T-cell (primary cell): ENCODE results near the gene METTL16. TPM values are rescaled to one million over a fixed set of nuclear protein-coding genes. Genes with fewer than 3 reads are reported as not detected.
"Not testable (repeated sequence)": the region's sequence is repeated elsewhere in the genome, so short reads cannot be mapped to it uniquely, and the experiment has no call there.

Experiments
- ATAC-seq, 4 experiments: fragments of 200-7000 bp in 3 of 4; fragments of 150-1000 bp in 1 of 4; cut with Tn5 transposase; replicated peaks in 1 of 4; 1 replicate in 3 of 4; 2 replicates in 1 of 4; pipeline ENCODE4 v1.10.0; 2021; ENCODE audit warnings: moderate library complexity in 3 of 4, mild to moderate bottlenecking in 2 of 4, moderate number of reproducible peaks in 1 of 4
- CTCF ChIA-PET, 2 donors: fragments of 300-600 bp; sonication (Branson Sonifier 250); formaldehyde crosslinking; loops; one replicate each; lab custom pipeline; 2022; ENCODE audit warnings: antibody characterized with exemption in 2 of 2; lab: Charles Lee
- POLR2A ChIA-PET, 2 donors: fragments of 300-600 bp; sonication (Branson Sonifier 250); formaldehyde crosslinking; loops; one replicate each; lab custom pipeline; 2022; ENCODE audit warnings: antibody characterized with exemption in 2 of 2; lab: Charles Lee
- DNase-seq, 35 experiments: peaks; one replicate each; pipeline versions ENCODE4 v3.0.0 to v3.0.0-alpha.2; 2013 to 2023
- H3K27ac ChIP-seq: one replicate; pipeline ENCODE4 v1.5.1; 2013; ENCODE audit warnings: low read length
- H3K27me3 ChIP-seq, 2 experiments: replicated peaks in 1 of 2; 1 replicate in 1 of 2; 2 replicates in 1 of 2; pipeline versions ENCODE4 v1.6.1 to v1.7.0; 2013; ENCODE audit warnings: low read length in 1 of 2, mixed read lengths in 1 of 2; ENCODE audit not compliant: control insufficient read depth in 2 of 2, insufficient read depth in 2 of 2; ENCODE audit errors: extremely low read depth in 1 of 2
- H3K36me3 ChIP-seq, 2 donors: 1 replicate in 1 of 2; 2 replicates in 1 of 2; pipeline versions ENCODE4 v1.6.1 to v1.7.0; 2013; ENCODE audit warnings: low read length in 1 of 2; ENCODE audit not compliant: control insufficient read depth in 2 of 2, insufficient read depth in 1 of 2; ENCODE audit errors: extremely low read depth in 1 of 2
- H3K4me1 ChIP-seq, 2 experiments: 1 replicate in 1 of 2; 2 replicates in 1 of 2; pipeline versions ENCODE4 v1.6.1 to v1.7.0; 2013; ENCODE audit warnings: low read length in 2 of 2, mixed read lengths in 1 of 2; ENCODE audit not compliant: insufficient read depth in 2 of 2, control insufficient read depth in 1 of 2; ENCODE audit errors: extremely low read depth in 1 of 2
- H3K4me3 ChIP-seq, 2 donors: 1 replicate in 1 of 2; 2 replicates in 1 of 2; pipeline versions ENCODE4 v1.5.1 to v1.7.0; 2013; ENCODE audit warnings: mild to moderate bottlenecking in 2 of 2, low read length in 1 of 2, moderate library complexity in 1 of 2; ENCODE audit not compliant: control insufficient read depth in 1 of 2; ENCODE audit errors: extremely low read depth in 1 of 2
- H3K9me3 ChIP-seq: 2 replicates; pipeline ENCODE4 v1.7.0; 2013
- H3K27ac Mint-ChIP-seq, 2 donors: one replicate each; pipeline ENCODE4 v1.8.0; 2020 to 2021; ENCODE audit warnings: mild to moderate bottlenecking in 2 of 2, mixed read lengths in 2 of 2
- H3K27me3 Mint-ChIP-seq, 2 donors: one replicate each; pipeline ENCODE4 v1.8.0; 2021 to 2022; ENCODE audit warnings: mixed read lengths in 2 of 2
- H3K36me3 Mint-ChIP-seq: one replicate; pipeline ENCODE4 v1.8.0; 2021; ENCODE audit warnings: mixed read lengths
- H3K4me1 Mint-ChIP-seq, 3 donors: one replicate each; pipeline ENCODE4 v1.8.0; 2020 to 2022; ENCODE audit warnings: mixed read lengths in 3 of 3, mild to moderate bottlenecking in 1 of 3
- H3K4me3 Mint-ChIP-seq, 3 donors: one replicate each; pipeline ENCODE4 v1.8.0; 2020 to 2022; ENCODE audit warnings: mild to moderate bottlenecking in 3 of 3, mixed read lengths in 3 of 3, moderate library complexity in 3 of 3
- H3K9me3 Mint-ChIP-seq, 3 donors: one replicate each; pipeline ENCODE4 v1.8.0; 2020 to 2022; ENCODE audit warnings: mixed read lengths in 3 of 3
- WGBS: methylation state at CpG from one replicate; pipeline ENCODE4 v1.1.5; 2013; ENCODE audit warnings: missing lambda C conversion rate; ENCODE audit not compliant: insufficient coverage; 5-methylcytosine and 5-hydroxymethylcytosine counted together
- total RNA-seq, 35 experiments: library from RNA in 6 of 35; stranded (reverse) in 6 of 35; fragments of 120-200 nt in 1 of 35; gene quantifications; one replicate each; pipeline versions ENCODE4 v1.2.1 to v1.2.4 and lab custom pipeline; 2013 to 2026

The METTL16 gene
- total RNA-seq, 5 donors from 2014 or later (not counting 1 experiment from before 2014, with no cell fraction given): 43.0 to 51.1 (median 43.2) TPM

DNA sequence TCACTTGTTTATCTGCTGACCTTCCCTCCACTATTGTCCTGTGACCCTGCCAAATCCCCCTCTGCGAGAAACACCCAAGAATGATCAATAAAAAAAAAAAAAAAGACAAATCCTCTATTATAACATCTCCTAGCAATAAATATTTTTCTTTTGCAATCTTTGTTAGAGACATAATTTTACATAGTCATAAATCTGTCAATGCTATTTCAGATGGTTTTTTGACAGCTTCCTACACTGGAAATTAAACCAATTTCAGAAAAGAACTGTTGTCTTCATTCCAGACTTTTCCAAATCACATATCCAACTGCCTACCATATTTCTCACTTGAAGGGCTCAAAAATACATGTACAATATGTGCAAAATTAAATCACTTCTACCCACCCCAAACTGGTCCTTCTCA lies 3.7 kb downstream of the METTL16 start:
- peaks cover 29 to 38% (median 33%) of the 10 kb centered on the region in 3 donors for H3K4me1 Mint-ChIP-seq
- WGBS: no CpG with 5 or more reads among the region's 1 CpG
- Histone ChIP-seq H3K9me3 (no peaks in the 10 kb centered on the region), H3K36me3 (no peaks in the 10 kb centered on the region), H3K4me3 (no peak overlapping the region), H3K27ac (no peak overlapping the region), H3K27me3 (no peaks in the 10 kb centered on the region), H3K4me1 (peaks cover 16 to 25% of the 10 kb centered on the region in 2 experiments)
- H3K27ac Mint-ChIP-seq: no peak overlapping the region
- no peaks in the 10 kb centered on the region for H3K27me3 Mint-ChIP-seq
- peak overlapping the region in 1 of 3 donors; percentile 1 for H3K4me3 Mint-ChIP-seq
- CTCF ChIA-PET: no interaction called here
- ATAC-seq (no peak), DNase-seq (no peak)
- POLR2A ChIA-PET: interaction anchor here in 1 of 2 donors (0.6 kb wide), 1 partner anchor 51 kb away, joined by 5 read pairs; no protein-coding TSS in a partner anchor
- peaks cover 25% of the 10 kb centered on the region for H3K36me3 Mint-ChIP-seq
- H3K9me3 Mint-ChIP-seq: no peaks in the 10 kb centered on the region

DNA sequence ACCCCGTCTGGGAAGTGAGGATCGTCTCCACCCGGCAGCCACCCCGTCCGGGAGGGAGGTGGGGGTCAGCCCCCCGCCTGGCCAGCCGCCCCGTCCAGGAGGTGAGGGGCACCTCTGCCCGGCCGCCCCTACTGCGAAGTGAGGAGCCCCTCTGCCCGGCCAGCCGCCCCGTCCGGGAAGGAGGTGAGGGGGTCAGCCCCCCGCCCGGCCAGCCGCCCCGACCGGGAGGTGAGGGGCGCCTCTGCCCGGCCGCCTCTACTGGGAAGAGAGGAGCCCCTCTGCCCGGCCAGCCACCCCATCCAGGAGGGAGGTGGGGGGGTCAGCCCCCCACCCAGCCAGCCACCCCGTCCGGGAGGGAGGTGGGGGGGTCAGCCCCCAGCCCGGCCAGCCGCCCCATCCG lies 4.7 kb downstream of the METTL16 start:
- POLR2A ChIA-PET, H3K27me3 ChIP-seq, H3K27ac Mint-ChIP-seq, H3K9me3 Mint-ChIP-seq, H3K4me3 ChIP-seq, CTCF ChIA-PET, H3K27me3 Mint-ChIP-seq, ATAC-seq, H3K4me3 Mint-ChIP-seq, DNase-seq, H3K27ac ChIP-seq, H3K36me3 ChIP-seq, H3K9me3 ChIP-seq: not testable (repeated sequence)
- 100% methylated on average over 5 of the region's 29 CpGs for WGBS
- peaks cover 29 to 43% (median 32%) of the 10 kb centered on the region in 3 donors for H3K4me1 Mint-ChIP-seq
- H3K4me1 ChIP-seq: peaks cover 14 to 23% of the 10 kb centered on the region in 2 experiments
- peaks cover 33% of the 10 kb centered on the region for H3K36me3 Mint-ChIP-seq

GRCh38 chr17:2503627-2504026 lies 8.1 kb downstream of the METTL16 start:
- DNase-seq (no peak), ATAC-seq (no peak)
- H3K36me3 ChIP-seq: peaks cover 0 to 23% of the 10 kb centered on the region in 2 donors
- Mint-ChIP-seq H3K27ac (no peak overlapping the region), H3K4me1 (peaks cover 26 to 40% (median 27%) of the 10 kb centered on the region in 3 donors), H3K27me3 (no peaks in the 10 kb centered on the region), H3K36me3 (peaks cover 43% of the 10 kb centered on the region), H3K4me3 (no peak overlapping the region), H3K9me3 (no peaks in the 10 kb centered on the region)
- WGBS: no CpG with 5 or more reads among the region's 5 CpGs
- no peak overlapping the region for H3K4me3 ChIP-seq
- no peaks in the 10 kb centered on the region for H3K27me3 ChIP-seq
- ChIA-PET POLR2A (no interaction called here), CTCF (no interaction called here)
- peaks cover 0 to 3% of the 10 kb centered on the region in 2 experiments for H3K4me1 ChIP-seq
- no peaks in the 10 kb centered on the region for H3K9me3 ChIP-seq
- no peak overlapping the region for H3K27ac ChIP-seq

- Mint-ChIP-seq H3K4me3 (no peak overlapping the region), H3K27ac (no peak overlapping the region), H3K4me1 (peaks cover 20 to 34% (median 22%) of the 10 kb centered on the region in 3 donors), H3K27me3 (no peaks in the 10 kb centered on the region), H3K9me3 (no peaks in the 10 kb centered on the region), H3K36me3 (peaks cover 37% of the 10 kb centered on the region)
- H3K27ac ChIP-seq: no peak overlapping the region
- peaks cover 0 to 3% of the 10 kb centered on the region in 2 experiments for H3K4me1 ChIP-seq
- no peak overlapping the region for H3K4me3 ChIP-seq
- ChIA-PET POLR2A (no interaction called here), CTCF (no interaction called here)
- ATAC-seq: no peak
- H3K9me3 ChIP-seq: no peaks in the 10 kb centered on the region
- H3K27me3 ChIP-seq: no peaks in the 10 kb centered on the region
- H3K36me3 ChIP-seq: peaks cover 0 to 26% of the 10 kb centered on the region in 2 donors
- WGBS: no CpG with 5 or more reads among the region's 8 CpGs
- DNase-seq: no peak
Measured at GRCh38 chr17:2502871-2503580, 8.7 kb downstream of the METTL16 start.

DNA sequence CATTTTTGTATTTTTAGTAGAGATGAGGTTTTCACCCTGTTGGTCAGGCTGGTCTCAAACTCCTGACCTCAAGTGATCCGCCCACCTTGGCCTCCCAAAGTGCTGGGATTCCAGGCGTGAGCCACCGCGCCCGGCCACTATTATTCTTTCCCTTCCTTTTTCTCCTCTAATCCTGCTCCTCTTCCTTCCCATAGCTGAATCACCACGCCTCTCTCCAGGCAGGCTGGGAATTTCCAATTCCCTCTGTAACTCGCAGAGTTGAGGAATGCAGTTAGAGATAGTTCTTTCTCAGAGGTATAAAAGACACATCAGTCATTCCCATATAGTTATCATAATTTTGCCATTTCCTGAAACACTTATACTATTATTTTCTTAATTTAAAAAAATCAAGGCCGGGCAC lies 11.2 kb downstream of the METTL16 start:
- no peak overlapping the region for H3K4me3 Mint-ChIP-seq
- H3K9me3 Mint-ChIP-seq: no peaks in the 10 kb centered on the region
- ChIA-PET CTCF (no interaction called here), POLR2A (no interaction called here)
- no peaks in the 10 kb centered on the region for H3K27me3 ChIP-seq
- DNase-seq (no peak), ATAC-seq (no peak)
- no peak overlapping the region for H3K27ac ChIP-seq
- H3K4me3 ChIP-seq: no peak overlapping the region
- no peaks in the 10 kb centered on the region for H3K9me3 ChIP-seq
- H3K36me3 ChIP-seq: peaks cover 3 to 28% of the 10 kb centered on the region in 2 donors
- H3K27me3 Mint-ChIP-seq: no peaks in the 10 kb centered on the region
- H3K27ac Mint-ChIP-seq: no peak overlapping the region
- peaks cover 36% of the 10 kb centered on the region for H3K36me3 Mint-ChIP-seq
- 82% methylated on average over 4 of the region's 8 CpGs for WGBS
- H3K4me1 Mint-ChIP-seq: peaks cover 13 to 27% (median 15%) of the 10 kb centered on the region in 3 donors
- H3K4me1 ChIP-seq: peaks cover 0 to 3% of the 10 kb centered on the region in 2 experiments

DNA sequence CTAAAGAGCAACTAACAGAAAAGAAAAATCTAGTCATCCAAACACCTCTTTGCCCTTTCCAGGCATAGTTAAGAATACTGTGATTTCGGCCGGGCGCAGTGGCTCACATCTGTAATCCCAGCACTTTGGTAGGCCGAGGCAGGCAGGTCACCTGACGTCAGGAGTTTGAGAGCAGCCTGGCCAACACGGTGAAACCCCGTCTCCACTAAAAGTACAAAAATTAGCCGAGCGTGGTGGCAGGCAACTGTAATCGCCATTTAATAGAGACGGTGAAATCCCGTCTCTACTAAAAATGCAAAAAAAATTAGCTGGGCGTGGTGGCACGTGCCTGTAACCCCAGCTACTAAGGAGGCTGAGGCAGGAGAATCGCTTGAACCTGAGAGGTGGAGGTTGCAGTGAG lies 22.4 kb downstream of the METTL16 start:
- H3K4me3 Mint-ChIP-seq, H3K4me1 ChIP-seq, POLR2A ChIA-PET, H3K27me3 Mint-ChIP-seq, H3K27ac Mint-ChIP-seq, DNase-seq, H3K9me3 ChIP-seq, H3K27ac ChIP-seq, H3K9me3 Mint-ChIP-seq, H3K27me3 ChIP-seq, H3K4me3 ChIP-seq, ATAC-seq: not testable (repeated sequence)
- CTCF ChIA-PET: interaction anchor here in 1 of 2 donors (0.6 kb wide), 1 partner anchor 37 kb away, joined by 5 read pairs; no protein-coding TSS in a partner anchor
- WGBS: 94% methylated on average over 11 of the region's 15 CpGs
- peaks cover 0 to 14% of the 10 kb centered on the region in 2 donors for H3K36me3 ChIP-seq
- H3K36me3 Mint-ChIP-seq: peaks cover 23% of the 10 kb centered on the region
- peaks cover 30 to 44% (median 35%) of the 10 kb centered on the region in 3 donors for H3K4me1 Mint-ChIP-seq
